AG04449 (cell line): ENCODE measurements around the gene MED13L.

ENCODE experiments used
- CTCF ChIA-PET: fragments of 350-600 bp; formaldehyde crosslinking; extraction: SDS; loops from one replicate; lab custom pipeline; 2021; ENCODE audit warnings: antibody characterized with exemption; lab: Yijun Ruan, JAX
- POLR2A ChIA-PET: fragments of 400-600, 350-600 bp; formaldehyde crosslinking; extraction: SDS; loops from one replicate; lab custom pipeline; 2020; ENCODE audit warnings: antibody characterized with exemption, inconsistent platforms; lab: Yijun Ruan, JAX
- DNase-seq: peaks from one replicate; pipeline ENCODE4 v3.0.0-alpha.2; 2010; ENCODE audit warnings: low read depth, low spot score
- H3K4me3 ChIP-seq: 2 replicates; pipeline ENCODE4 v1.5.1; 2011; ENCODE audit warnings: low read depth, mild to moderate bottlenecking, control low read depth, low read length
- TF ChIP-seq, protein P1 (sequence below): IDR thresholded peaks from one replicate; pipeline ENCODE4 v1.5.1; 2011; ENCODE audit warnings: mild to moderate bottlenecking, moderate library complexity, low read length, control low read depth, inconsistent platforms; ENCODE audit not compliant: insufficient read depth; ENCODE audit errors: missing control alignments

MED13L gene

DNA sequence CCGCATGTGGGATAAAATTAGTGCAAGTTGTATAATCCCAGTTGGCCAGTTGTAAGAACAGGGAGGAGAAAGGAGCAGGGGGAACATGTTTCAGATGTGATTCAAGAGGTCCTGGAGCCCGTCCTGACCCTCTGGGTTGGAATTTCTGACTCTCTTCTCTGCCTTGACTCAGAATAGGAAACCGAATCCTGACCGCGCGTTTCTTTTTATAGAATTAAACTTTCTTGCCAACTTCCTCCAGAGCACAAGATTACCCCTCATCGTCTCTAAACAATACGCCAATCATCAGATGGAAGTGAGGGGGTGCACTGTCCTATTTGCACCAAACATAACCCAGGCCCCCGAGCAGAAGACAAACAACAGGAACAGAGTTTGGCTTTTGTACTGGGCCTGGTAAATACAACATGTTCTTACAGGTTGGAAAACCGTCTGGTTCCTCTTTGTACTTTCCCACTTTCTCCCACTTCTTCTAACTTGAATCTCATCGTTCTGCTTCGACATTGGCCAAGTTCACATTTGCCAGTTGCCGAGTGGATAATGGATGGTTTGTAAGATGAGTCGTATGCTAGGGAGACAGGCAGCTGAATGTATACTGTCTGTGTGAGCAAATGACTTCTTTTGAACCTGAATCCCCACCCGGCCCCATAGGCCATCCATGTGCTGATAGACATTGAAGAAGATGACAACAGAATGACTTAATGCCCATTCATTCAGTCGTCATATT is 42.6 kb upstream of the MED13L start:
- TF ChIP-seq, protein P1, sequence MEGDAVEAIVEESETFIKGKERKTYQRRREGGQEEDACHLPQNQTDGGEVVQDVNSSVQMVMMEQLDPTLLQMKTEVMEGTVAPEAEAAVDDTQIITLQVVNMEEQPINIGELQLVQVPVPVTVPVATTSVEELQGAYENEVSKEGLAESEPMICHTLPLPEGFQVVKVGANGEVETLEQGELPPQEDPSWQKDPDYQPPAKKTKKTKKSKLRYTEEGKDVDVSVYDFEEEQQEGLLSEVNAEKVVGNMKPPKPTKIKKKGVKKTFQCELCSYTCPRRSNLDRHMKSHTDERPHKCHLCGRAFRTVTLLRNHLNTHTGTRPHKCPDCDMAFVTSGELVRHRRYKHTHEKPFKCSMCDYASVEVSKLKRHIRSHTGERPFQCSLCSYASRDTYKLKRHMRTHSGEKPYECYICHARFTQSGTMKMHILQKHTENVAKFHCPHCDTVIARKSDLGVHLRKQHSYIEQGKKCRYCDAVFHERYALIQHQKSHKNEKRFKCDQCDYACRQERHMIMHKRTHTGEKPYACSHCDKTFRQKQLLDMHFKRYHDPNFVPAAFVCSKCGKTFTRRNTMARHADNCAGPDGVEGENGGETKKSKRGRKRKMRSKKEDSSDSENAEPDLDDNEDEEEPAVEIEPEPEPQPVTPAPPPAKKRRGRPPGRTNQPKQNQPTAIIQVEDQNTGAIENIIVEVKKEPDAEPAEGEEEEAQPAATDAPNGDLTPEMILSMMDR = no peak
- H3K4me3 ChIP-seq = peak overlapping the region; percentile 21
- peak; percentile 84 for DNase-seq
- CTCF ChIA-PET = no interaction called here
- POLR2A ChIA-PET = interaction anchor here (0.6 kb wide), 1 partner anchor 375 kb away, joined by 3 read pairs; no protein-coding TSS in a partner anchor

DNA sequence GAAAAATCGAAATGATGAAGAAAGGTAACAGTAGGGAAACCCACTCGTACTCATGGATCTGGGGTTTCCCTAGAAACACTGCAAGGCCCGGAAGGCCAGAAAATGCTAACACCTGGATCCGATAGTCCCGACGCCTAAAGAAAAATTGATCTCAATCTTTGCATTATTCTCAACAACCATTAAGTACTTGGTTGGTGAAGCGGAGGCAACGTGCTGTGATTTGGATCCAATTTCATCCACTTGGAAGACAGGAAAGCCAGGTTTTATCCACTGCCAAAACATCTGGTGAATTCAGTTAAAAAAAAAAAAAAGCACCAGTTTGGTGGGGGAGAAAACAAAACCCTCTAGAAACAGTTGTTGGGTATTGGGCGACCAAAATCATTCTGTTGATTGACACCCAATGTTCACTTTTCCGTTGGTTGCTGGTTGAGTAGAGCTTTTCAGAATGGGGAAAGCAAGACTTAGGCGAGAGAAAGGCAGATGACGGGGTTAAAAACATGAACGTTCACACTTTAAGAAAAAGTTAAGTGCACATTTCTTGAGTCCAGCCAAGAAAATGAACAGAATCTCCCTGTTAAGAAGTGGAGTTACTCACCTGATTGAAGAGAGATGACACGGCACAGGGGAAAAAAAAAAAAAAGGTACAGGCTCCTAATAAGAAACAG is 41.9 kb upstream of the MED13L start:
- TF ChIP-seq, protein P1 = no peak
- ChIA-PET POLR2A (no interaction called here), CTCF (no interaction called here)
- no peak overlapping the region for H3K4me3 ChIP-seq
- no peak for DNase-seq

DNA sequence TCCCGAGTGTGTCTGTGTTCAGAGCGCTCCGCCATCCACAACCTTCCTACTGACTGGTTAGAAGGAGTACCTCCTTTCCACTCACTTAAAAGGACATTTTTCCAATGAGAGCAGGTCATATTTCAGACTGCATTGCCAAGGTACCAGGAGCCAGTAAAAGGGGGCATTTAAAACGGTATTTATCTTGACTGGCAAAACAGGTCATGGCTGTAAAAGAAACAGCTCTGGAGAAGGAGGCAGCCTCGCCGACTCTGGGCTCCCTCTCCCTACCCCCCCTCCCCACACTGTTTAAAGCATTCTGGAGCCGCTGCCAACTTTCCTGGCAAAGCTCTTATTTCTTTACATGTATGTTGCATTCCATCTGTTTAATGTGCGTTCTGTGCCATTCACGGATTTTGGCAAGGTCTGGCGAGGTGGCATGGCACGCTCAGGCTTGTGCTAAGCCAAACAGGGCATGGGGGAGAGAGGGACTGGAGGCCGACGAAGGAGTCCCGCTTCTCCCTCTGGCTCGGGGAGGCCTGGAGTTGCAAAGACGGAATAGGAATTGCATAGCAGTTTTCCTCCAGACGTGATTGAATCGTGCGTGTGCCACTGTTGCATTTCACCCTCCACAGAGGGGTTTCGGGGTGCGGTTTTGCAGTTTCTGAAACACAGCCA is 41.2 kb upstream of the MED13L start:
- no peak overlapping the region for H3K4me3 ChIP-seq
- TF ChIP-seq, protein P1 = no peak
- CTCF ChIA-PET = interaction anchor here (0.5 kb wide), 1 partner anchor 119 kb away, joined by 3 read pairs; no protein-coding TSS in a partner anchor
- DNase-seq = no peak
- POLR2A ChIA-PET = no interaction called here

GRCh38 chr12:116317986-116318575 is 40.6 kb upstream of the MED13L start:
- no peak for DNase-seq
- no peak overlapping the region for H3K4me3 ChIP-seq
- TF ChIP-seq, protein P1 = no peak
- POLR2A ChIA-PET = no interaction called here
- CTCF ChIA-PET = interaction anchor here (0.5 kb wide), 1 partner anchor 119 kb away, joined by 3 read pairs; no protein-coding TSS in a partner anchor

DNA sequence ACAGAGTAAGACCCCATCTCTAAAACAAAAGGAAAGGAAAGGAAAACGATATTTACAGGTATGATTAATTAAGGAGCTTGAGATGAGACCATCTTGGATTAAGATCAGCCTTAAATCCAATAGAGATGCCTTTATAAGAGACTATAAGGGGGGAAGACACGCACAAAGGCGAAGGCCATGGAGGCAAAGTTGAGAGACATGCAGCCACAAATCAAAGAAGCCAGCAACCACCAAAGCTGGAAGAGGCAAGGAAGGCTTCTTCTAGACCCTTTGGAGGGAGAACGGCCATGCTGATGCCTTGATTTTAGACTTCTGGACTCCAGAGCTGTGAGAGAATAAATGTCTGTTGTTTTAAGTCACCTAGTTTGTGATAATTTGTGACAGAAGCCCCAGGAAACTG is 39.6 kb upstream of the MED13L start:
- ChIA-PET POLR2A (no interaction called here), CTCF (no interaction called here)

More for the DNA sequence above, 39.6 kb upstream of the MED13L start:
- TF ChIP-seq, protein P1 = no peak
- no peak overlapping the region for H3K4me3 ChIP-seq
- no peak for DNase-seq
